H1 (cell line): Measurements from ENCODE around the gene FEM1C.
A peak's percentile ranks its signal among the peaks of the same experiment; 100 is the strongest.

ENCODE experiments used
- CTCF ChIP-seq, 3 experiments: IDR thresholded peaks; 1 replicate in 2 of 3; 2 replicates in 1 of 3; pipeline versions ENCODE4 v1.5.1 to v1.6.1; 2011; ENCODE audit warnings: low read length in 3 of 3, mild to moderate bottlenecking in 3 of 3, inconsistent platforms in 2 of 3, low read depth in 1 of 3, moderate library complexity in 1 of 3; ENCODE audit not compliant: insufficient read depth in 1 of 3; ENCODE audit errors: control extremely low read depth in 1 of 3
- GTF2F1 ChIP-seq: IDR thresholded peaks from 2 replicates; pipeline ENCODE4 v1.6.1; 2012; ENCODE audit warnings: low read depth, low read length, improper control_type of control experiment, borderline replicate concordance
- POLR2A ChIP-seq, 2 experiments: IDR thresholded peaks; 1 replicate in 1 of 2; 2 replicates in 1 of 2; pipeline ENCODE4 v1.6.1; 2011; ENCODE audit warnings: low read depth in 2 of 2, low read length in 2 of 2, mild to moderate bottlenecking in 2 of 2; ENCODE audit errors: control extremely low read depth in 1 of 2
- SIN3A ChIP-seq, 2 experiments: IDR thresholded peaks in 1 of 2; conservative IDR thresholded peaks in 1 of 2; 2 replicates each; pipeline ENCODE4 v1.6.1; 2011 to 2012; ENCODE audit warnings: low read length in 2 of 2, improper control_type of control experiment in 1 of 2, low read depth in 1 of 2, mild to moderate bottlenecking in 1 of 2
- SP1 ChIP-seq: IDR thresholded peaks from 2 replicates; pipeline ENCODE4 v1.6.1; 2011; ENCODE audit warnings: low read depth, low read length

GRCh38 chr5:115544436-115545350, at the start of gene FEM1C:
- peak in 1 of 2 experiments; percentile 85; a peak in 2 of 4 replicates for TF ChIP-seq SIN3A (conservative IDR thresholded peaks at IDR 0.05 in 1 of 2, IDR thresholded peaks at IDR 0.05 in 1 of 2; ENCODE audit: low read depth in 1 of 2, low read length in 2 of 2)
- peak; percentile 56; the same call in 1 of the 2 replicates for TF ChIP-seq GTF2F1
- TF ChIP-seq CTCF (IDR thresholded peaks at IDR 0.05; ENCODE audit: control extremely low read depth in 1 of 3, insufficient read depth in 1 of 3, low read depth in 1 of 3, low read length in 3 of 3): no peak
- TF ChIP-seq POLR2A (IDR thresholded peaks at IDR 0.05; ENCODE audit: control extremely low read depth in 1 of 2, low read depth in 2 of 2, low read length in 2 of 2): peak; percentile 87 to 96
- 0 out of 2 replicates have a peak, but pooled peaks have one; percentile 45 for TF ChIP-seq SP1
